GM12801 (cell line): ENCODE measurements around the gene CA11.

Experiments
- CTCF ChIP-seq: IDR thresholded peaks from one replicate; pipeline ENCODE4 v1.5.1; 2011; ENCODE audit warnings: control low read depth; ENCODE audit not compliant: insufficient read length; ENCODE audit errors: extremely low read depth

CA11 gene

GRCh38 chr19:48636859-48637448 is 9.0 kb downstream of the CA11 start, which contains the start of gene DBP:
TSS of gene DBP (minus strand) at chr19:48637379. CDS start at chr19:48636994, 385 bp downstream.
- no peak for TF ChIP-seq CTCF

GRCh38 chr19:48635966-48636858 is 9.8 kb downstream of the CA11 start:
- TF ChIP-seq CTCF: no peak

GRCh38 chr19:48635263-48635965 is 10.6 kb downstream of the CA11 start:
- TF ChIP-seq CTCF: no peak

GRCh38 chr19:48634424-48635262 is 11.3 kb downstream of the CA11 start:
- no peak for TF ChIP-seq CTCF

GRCh38 chr19:48634036-48634342 is 12.0 kb downstream of the CA11 start:
- TF ChIP-seq CTCF: no peak

GRCh38 chr19:48633148-48634035 is 12.6 kb downstream of the CA11 start:
- TF ChIP-seq CTCF: no peak
